SK-N-SH (cell line): Measurements from ENCODE around the gene FBXO42. TPM values are rescaled to one million over a fixed set of nuclear protein-coding genes. Genes with fewer than 3 reads are reported as not detected.

Experiments used
- CTCF ChIA-PET: fragments of 300-600, 350-600 bp; formaldehyde crosslinking; extraction: SDS; loops from one replicate; lab custom pipeline; 2021; lab: Yijun Ruan, JAX
- POLR2A ChIA-PET: fragments of 350-600 bp; sonication (Branson Sonifier 250); formaldehyde crosslinking; extraction: SDS; loops from one replicate; lab custom pipeline; 2020; ENCODE audit warnings: antibody characterized with exemption, inconsistent platforms; lab: Yijun Ruan, JAX
- DNase-seq: peaks from one replicate; pipeline ENCODE4 v3.0.0; 2012
- H2AFZ ChIP-seq: fragments of 200-600 bp; sonication (generic); 2 replicates; pipeline ENCODE4 v1.8.1; 2016; ENCODE audit warnings: antibody characterized with exemption, mild to moderate bottlenecking, low read depth
- H3F3A ChIP-seq: fragments of 200-600 bp; sonication (generic); replicated peaks from 2 replicates; pipeline ENCODE3; 2016; ENCODE audit warnings: antibody characterized with exemption, mild to moderate bottlenecking; ENCODE audit not compliant: insufficient read depth
- H3K27ac ChIP-seq, 2 experiments: fragments of 200-500 bp in 1 of 2; fragments of 200-600 bp in 1 of 2; sonication (Bioruptor generic) in 1 of 2; sonication (generic), shearing (Covaris generic) in 1 of 2; 2 replicates each; pipeline versions ENCODE4 v1.5.1 to v1.6.1; 2014 to 2016; ENCODE audit warnings: low read depth in 2 of 2, inconsistent platforms in 1 of 2, low read length in 1 of 2, mild to moderate bottlenecking in 1 of 2, mixed read lengths in 1 of 2
- H3K27me3 ChIP-seq: fragments of 200-600 bp; sonication (generic), shearing (Covaris generic); 2 replicates; pipeline ENCODE4 v1.6.1; 2016; ENCODE audit warnings: mixed run types; ENCODE audit not compliant: insufficient read depth
- H3K36me3 ChIP-seq, 2 experiments: fragments of 200-500 bp in 1 of 2; fragments of 200-600 bp in 1 of 2; sonication (Bioruptor generic) in 1 of 2; sonication (generic) in 1 of 2; replicated peaks in 1 of 2; 2 replicates each; pipeline versions ENCODE3 to v1.5.1; 2014 to 2016; ENCODE audit warnings: low read length in 1 of 2, mild to moderate bottlenecking in 1 of 2; ENCODE audit not compliant: insufficient read depth in 2 of 2, control insufficient read depth in 1 of 2
- H3K4me1 ChIP-seq, 2 experiments: fragments of 200-500 bp in 1 of 2; fragments of 200-600 bp in 1 of 2; sonication (Bioruptor generic) in 1 of 2; sonication (generic), shearing (Covaris generic) in 1 of 2; 2 replicates each; pipeline versions ENCODE4 v1.5.1 to v1.6.1; 2014 to 2016; ENCODE audit warnings: low read depth in 1 of 2, low read length in 1 of 2, mixed run types in 1 of 2; ENCODE audit not compliant: insufficient read depth in 2 of 2, control insufficient read depth in 1 of 2
- H3K4me2 ChIP-seq: fragments of 200-600 bp; sonication (generic), shearing (Covaris generic); 2 replicates; pipeline ENCODE4 v1.6.1; 2017; ENCODE audit warnings: mixed run types
- H3K4me3 ChIP-seq, 2 experiments: fragments of 200-500 bp in 1 of 2; fragments of 200-600 bp in 1 of 2; sonication (Bioruptor generic) in 1 of 2; sonication (generic), shearing (Covaris generic) in 1 of 2; 2 replicates each; pipeline versions ENCODE4 v1.5.1 to v1.8.1; 2014 to 2016; ENCODE audit warnings: low read depth in 2 of 2, inconsistent platforms in 1 of 2, low read length in 1 of 2, mild to moderate bottlenecking in 1 of 2, mixed read lengths in 1 of 2, moderate library complexity in 1 of 2
- H3K79me2 ChIP-seq: fragments of 200-600 bp; sonication (generic); 2 replicates; pipeline ENCODE4 v1.8.1; 2017; ENCODE audit warnings: mild to moderate bottlenecking; ENCODE audit not compliant: insufficient read depth
- H3K9ac ChIP-seq: fragments of 200-600 bp; sonication (generic); 2 replicates; pipeline ENCODE4 v1.6.1; 2017; ENCODE audit warnings: mixed run types
- H3K9me2 ChIP-seq: fragments of 200-600 bp; sonication (generic); 2 replicates; pipeline ENCODE4 v1.6.1; 2017; ENCODE audit warnings: mixed run types
- H3K9me3 ChIP-seq: fragments of 200-600 bp; sonication (generic); 2 replicates; pipeline ENCODE4 v1.6.1; 2017; ENCODE audit warnings: mixed run types, mild to moderate bottlenecking, moderate library complexity
- H4K20me1 ChIP-seq: fragments of 200-600 bp; sonication (generic); 2 replicates; pipeline ENCODE4 v1.6.1; 2017; ENCODE audit warnings: mild to moderate bottlenecking, mixed run types; ENCODE audit not compliant: insufficient read depth
- ELF1 ChIP-seq: IDR thresholded peaks from 2 replicates; pipeline ENCODE4 v1.4.0; 2012
- EP300 ChIP-seq, 2 experiments: IDR thresholded peaks; 2 replicates each; pipeline versions ENCODE4 v1.4.0 to v1.6.1; 2012; ENCODE audit warnings: borderline replicate concordance in 1 of 2, low read depth in 1 of 2, low read length in 1 of 2
- EZH2phosphoT487 ChIP-seq: fragments of 200-600 bp; sonication (generic); IDR thresholded peaks from 2 replicates; pipeline ENCODE4 v1.6.1; 2017; ENCODE audit warnings: low read depth, mixed run types, mild to moderate bottlenecking, antibody characterized with exemption, moderate library complexity, borderline replicate concordance
- FOSL2 ChIP-seq: IDR thresholded peaks from 2 replicates; pipeline ENCODE4 v1.4.0; 2012; ENCODE audit warnings: low read depth, mild to moderate bottlenecking, moderate library complexity, borderline replicate concordance
- MEF2A ChIP-seq: IDR thresholded peaks from 2 replicates; pipeline ENCODE4 v1.4.0; 2012; ENCODE audit warnings: low read depth, borderline replicate concordance
- MXI1 ChIP-seq: IDR thresholded peaks from 2 replicates; pipeline ENCODE4 v1.6.1; 2012; ENCODE audit warnings: mild to moderate bottlenecking, low read depth, low read length, improper control_type of control experiment
- NRF1 ChIP-seq: IDR thresholded peaks from 2 replicates; pipeline ENCODE4 v1.6.1; 2012; ENCODE audit warnings: low read depth, mild to moderate bottlenecking, low read length
- POLR2AphosphoS5 ChIP-seq: IDR thresholded peaks from 2 replicates; pipeline ENCODE4 v1.6.1; 2012; ENCODE audit warnings: low read depth, low read length
- SIN3A ChIP-seq: IDR thresholded peaks from 2 replicates; pipeline ENCODE4 v1.6.1; 2012; ENCODE audit warnings: low read depth, mild to moderate bottlenecking, low read length, moderate library complexity, borderline replicate concordance
- SMC3 ChIP-seq: IDR thresholded peaks from 2 replicates; pipeline ENCODE4 v1.6.1; 2012; ENCODE audit warnings: low read depth, low read length, improper control_type of control experiment
- WGBS: methylation state at CpG from one replicate; pipeline ENCODE4 v1.1.6; 2017; ENCODE audit warnings: low lambda C conversion rate; 5-methylcytosine and 5-hydroxymethylcytosine counted together
- polyA plus RNA-seq, 3 experiments: library from polyadenylated mRNA; depleted of rRNA; stranded (reverse); fragments of >200 nt; gene quantifications; 2 replicates each; pipeline ENCODE4 v1.2.3, GENCODE V29; 2012
- TF ChIP-seq, protein P1 (sequence below): IDR thresholded peaks from 2 replicates; pipeline ENCODE4 v1.4.0; 2012; ENCODE audit warnings: low read depth, borderline replicate concordance
- TF ChIP-seq, protein P2 (sequence below): IDR thresholded peaks from 2 replicates; pipeline ENCODE4; 2012

FBXO42 gene
- polyA plus RNA-seq, 1 of the 3 experiments (the other 2 are of a cell fraction), result 8.6 TPM

- no peak overlapping the region for H3K9ac ChIP-seq
- TF ChIP-seq POLR2AphosphoS5, result no peak
- no peak for TF ChIP-seq SMC3
- TF ChIP-seq, protein P1, sequence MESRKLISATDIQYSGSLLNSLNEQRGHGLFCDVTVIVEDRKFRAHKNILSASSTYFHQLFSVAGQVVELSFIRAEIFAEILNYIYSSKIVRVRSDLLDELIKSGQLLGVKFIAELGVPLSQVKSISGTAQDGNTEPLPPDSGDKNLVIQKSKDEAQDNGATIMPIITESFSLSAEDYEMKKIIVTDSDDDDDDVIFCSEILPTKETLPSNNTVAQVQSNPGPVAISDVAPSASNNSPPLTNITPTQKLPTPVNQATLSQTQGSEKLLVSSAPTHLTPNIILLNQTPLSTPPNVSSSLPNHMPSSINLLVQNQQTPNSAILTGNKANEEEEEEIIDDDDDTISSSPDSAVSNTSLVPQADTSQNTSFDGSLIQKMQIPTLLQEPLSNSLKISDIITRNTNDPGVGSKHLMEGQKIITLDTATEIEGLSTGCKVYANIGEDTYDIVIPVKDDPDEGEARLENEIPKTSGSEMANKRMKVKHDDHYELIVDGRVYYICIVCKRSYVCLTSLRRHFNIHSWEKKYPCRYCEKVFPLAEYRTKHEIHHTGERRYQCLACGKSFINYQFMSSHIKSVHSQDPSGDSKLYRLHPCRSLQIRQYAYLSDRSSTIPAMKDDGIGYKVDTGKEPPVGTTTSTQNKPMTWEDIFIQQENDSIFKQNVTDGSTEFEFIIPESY, result no peak
- TF ChIP-seq EZH2phosphoT487, result no peak
- TF ChIP-seq, protein P2, sequence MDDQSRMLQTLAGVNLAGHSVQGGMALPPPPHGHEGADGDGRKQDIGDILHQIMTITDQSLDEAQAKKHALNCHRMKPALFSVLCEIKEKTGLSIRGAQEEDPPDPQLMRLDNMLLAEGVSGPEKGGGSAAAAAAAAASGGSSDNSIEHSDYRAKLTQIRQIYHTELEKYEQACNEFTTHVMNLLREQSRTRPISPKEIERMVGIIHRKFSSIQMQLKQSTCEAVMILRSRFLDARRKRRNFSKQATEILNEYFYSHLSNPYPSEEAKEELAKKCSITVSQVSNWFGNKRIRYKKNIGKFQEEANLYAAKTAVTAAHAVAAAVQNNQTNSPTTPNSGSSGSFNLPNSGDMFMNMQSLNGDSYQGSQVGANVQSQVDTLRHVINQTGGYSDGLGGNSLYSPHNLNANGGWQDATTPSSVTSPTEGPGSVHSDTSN, result no peak
- TF ChIP-seq ELF1, result no peak
- TF ChIP-seq MEF2A, result no peak
- no peak for TF ChIP-seq FOSL2
- TF ChIP-seq EP300 (IDR thresholded peaks at IDR 0.05; ENCODE audit: borderline replicate concordance in 1 of 2, low read depth in 1 of 2, low read length in 1 of 2), result no peak
- no peak for TF ChIP-seq NRF1
- no peaks in the 10 kb centered on the region for H4K20me1 ChIP-seq
- peaks cover 7 to 38% of the 10 kb centered on the region in 2 experiments; a peak in 3 of 4 replicates for H3K4me1 ChIP-seq
- H3K27me3 ChIP-seq, result no peaks in the 10 kb centered on the region
- POLR2A ChIA-PET, result no interaction called here
- H3K4me2 ChIP-seq, result no peak overlapping the region
- no peak overlapping the region for H3K27ac ChIP-seq
- no peak overlapping the region for H3K4me3 ChIP-seq
- H3K9me3 ChIP-seq, result no peaks in the 10 kb centered on the region
- H3K9me2 ChIP-seq, result no peaks in the 10 kb centered on the region
- H3K36me3 ChIP-seq, result peaks cover 12 to 37% of the 10 kb centered on the region in 2 experiments
- peaks cover 21% of the 10 kb centered on the region for H3F3A ChIP-seq
- peaks cover 17% of the 10 kb centered on the region; the same call in 1 of the 2 replicates for H3K79me2 ChIP-seq
- WGBS, result 90% methylated on average over 4 of the region's 4 CpGs
- no peak overlapping the region for H2AFZ ChIP-seq
- CTCF ChIA-PET, result no interaction called here
- no peak for DNase-seq
These were observed 95.8 kb downstream of the FBXO42 start for GRCh38 chr1:16256478-16256877.

DNA sequence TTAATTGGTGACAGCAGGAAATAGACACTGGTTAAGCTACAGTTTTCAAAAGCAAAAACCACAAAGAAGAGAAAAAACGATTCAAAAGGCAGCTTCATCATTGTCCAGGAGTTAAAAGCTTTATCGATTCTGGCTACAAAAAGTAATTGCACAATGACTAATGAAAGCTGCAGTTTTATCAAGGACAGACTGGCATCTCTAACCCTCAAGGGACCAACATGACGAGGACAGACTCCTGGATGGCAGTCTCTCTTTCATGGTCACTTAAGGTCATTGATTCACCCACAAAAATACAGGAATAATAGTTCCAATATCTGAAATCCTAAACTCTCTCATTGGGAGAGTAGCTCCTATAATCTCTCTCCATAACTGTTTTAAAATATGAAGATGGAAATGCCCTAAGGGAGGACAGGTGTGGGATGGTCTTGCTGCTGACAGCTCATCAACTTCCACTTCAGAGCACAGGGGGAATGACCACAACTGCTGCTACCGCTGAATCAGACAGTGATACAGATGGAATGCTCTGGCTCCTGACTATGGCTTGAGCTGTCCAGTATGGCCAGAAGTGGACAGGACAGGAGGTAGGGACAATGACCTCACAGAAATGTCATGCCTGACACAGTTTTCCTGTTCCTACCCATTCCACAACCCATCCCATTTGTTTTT, 97.9 kb downstream of the FBXO42 start:
- H3K9me2 ChIP-seq, result no peaks in the 10 kb centered on the region
- peak overlapping the region in 1 of 2 experiments; percentile 94; a peak in 2 of 4 replicates for H3K27ac ChIP-seq
- H2AFZ ChIP-seq, result no peak overlapping the region
- POLR2A ChIA-PET, result interaction anchor here (0.6 kb wide), 1 partner anchor 98 kb away, joined by 3 read pairs; the partner anchor contains the start of gene FBXO42
- H3F3A ChIP-seq, result peaks cover 12% of the 10 kb centered on the region
- WGBS, result 50% methylated on average over 4 of the region's 4 CpGs
- no peak overlapping the region for H3K4me3 ChIP-seq
- H3K36me3 ChIP-seq, result peaks cover 12 to 48% of the 10 kb centered on the region in 2 experiments
- H4K20me1 ChIP-seq, result no peaks in the 10 kb centered on the region
- no peak for TF ChIP-seq MXI1
- no peak for TF ChIP-seq SIN3A
- TF ChIP-seq, protein P2, result peak; percentile 29; the same call in 1 of the 2 replicates
- TF ChIP-seq, all 33 proteins: peak for 1
- Histone ChIP-seq H3K79me2 (peaks cover 12% of the 10 kb centered on the region; the same call in 1 of the 2 replicates), H3K9me3 (no peaks in the 10 kb centered on the region), H3K9ac (no peak overlapping the region), H3K27me3 (no peaks in the 10 kb centered on the region), H3K4me1 (peaks cover 7 to 48% of the 10 kb centered on the region in 2 experiments), H3K4me2 (no peak overlapping the region)
- CTCF ChIA-PET, result interaction anchor here (1.1 to 3.5 kb wide), 8 partner anchors 10 to 176 kb away, joined by 3 to 22 read pairs (median 4); no protein-coding TSS in a partner anchor
- no peak for DNase-seq
